IMR-90 (cell line): ENCODE results near the gene SCARF1. TPM values are rescaled to one million over a fixed set of nuclear protein-coding genes. Genes with fewer than 3 reads are reported as not detected.

Source experiments
- ATAC-seq: fragments of 200-7000 bp; cut with Tn5 transposase; 2 replicates; pipeline ENCODE4 v1.9.1; 2020; ENCODE audit warnings: low read depth, mild to moderate bottlenecking, moderate library complexity
- BruUV-seq: library from RNA; stranded (reverse); fragments of 400-500 nt; replicated peaks from 2 replicates; lab custom pipeline; 2021; lab: Mats Ljungman, UMichigan
- CTCF ChIA-PET: fragments of 300-600 bp; formaldehyde crosslinking; extraction: SDS; loops from one replicate; lab custom pipeline; 2021; ENCODE audit warnings: antibody characterized with exemption; lab: Yijun Ruan, JAX
- POLR2A ChIA-PET: fragments of 300-600 bp; sonication (Branson Sonifier 250); formaldehyde crosslinking; loops from one replicate; lab custom pipeline; 2022; ENCODE audit warnings: antibody characterized with exemption; ENCODE audit not compliant: unreplicated experiment; lab: Charles Lee
- DNase-seq: peaks from one replicate; pipeline ENCODE4 v3.0.0; 2013
- H2AFZ ChIP-seq: replicated peaks from 2 replicates; pipeline ENCODE3; 2013; ENCODE audit warnings: low read length, mild to moderate bottlenecking; ENCODE audit not compliant: poor library complexity
- H2AK5ac ChIP-seq: 2 replicates; pipeline ENCODE4 v1.6.1; 2013; ENCODE audit warnings: low read depth, low read length, inconsistent platforms
- H2AK9ac ChIP-seq: replicated peaks from 2 replicates; pipeline ENCODE3; 2013; ENCODE audit warnings: mild to moderate bottlenecking, low read depth, low read length, moderate library complexity; ENCODE audit not compliant: poor library complexity
- H2BK120ac ChIP-seq: 2 replicates; pipeline ENCODE4 v1.6.1; 2013; ENCODE audit warnings: low read depth, low read length, inconsistent platforms
- H2BK15ac ChIP-seq: 3 replicates; pipeline ENCODE4 v1.6.1; 2013; ENCODE audit warnings: low read depth, low read length, inconsistent platforms
- H2BK20ac ChIP-seq: 2 replicates; pipeline ENCODE4 v1.6.1; 2013; ENCODE audit warnings: low read depth, mild to moderate bottlenecking, inconsistent platforms, low read length, moderate library complexity
- H2BK5ac ChIP-seq: 2 replicates; pipeline ENCODE4 v1.6.1; 2013; ENCODE audit warnings: mild to moderate bottlenecking, low read depth, low read length, inconsistent platforms; ENCODE audit not compliant: poor library complexity, severe bottlenecking
- H3K14ac ChIP-seq: replicated peaks from 2 replicates; pipeline ENCODE4 v1.6.1; 2013; ENCODE audit warnings: low read depth, low read length, inconsistent platforms
- H3K18ac ChIP-seq: 2 replicates; pipeline ENCODE4 v1.6.1; 2013; ENCODE audit warnings: low read depth, low read length, control low read depth
- H3K23ac ChIP-seq: 2 replicates; pipeline ENCODE4 v1.6.1; 2013; ENCODE audit warnings: low read depth, low read length, inconsistent platforms
- H3K27ac ChIP-seq: 2 replicates; pipeline ENCODE4 v1.5.1; 2013; ENCODE audit warnings: mild to moderate bottlenecking, control low read depth, low read length; ENCODE audit not compliant: insufficient read depth
- H3K27me3 ChIP-seq: 2 replicates; pipeline ENCODE4 v1.6.1; 2013; ENCODE audit warnings: low read length; ENCODE audit not compliant: control insufficient read depth, insufficient read depth
- H3K36me3 ChIP-seq: 2 replicates; pipeline ENCODE4 v1.6.1; 2013; ENCODE audit warnings: low read length, mixed read lengths; ENCODE audit not compliant: control insufficient read depth, insufficient read depth
- H3K4ac ChIP-seq: 2 replicates; pipeline ENCODE4 v1.6.1; 2013; ENCODE audit warnings: low read depth, low read length, inconsistent platforms
- H3K4me1 ChIP-seq: 2 replicates; pipeline ENCODE4 v1.6.1; 2013; ENCODE audit warnings: low read length, mixed read lengths; ENCODE audit not compliant: control insufficient read depth, insufficient read depth
- H3K4me2 ChIP-seq: 2 replicates; pipeline ENCODE4 v1.6.1; 2013; ENCODE audit warnings: low read depth, mild to moderate bottlenecking, control low read depth, low read length, moderate library complexity
- H3K4me3 ChIP-seq: 2 replicates; pipeline ENCODE4 v1.5.1; 2013; ENCODE audit warnings: low read depth, mild to moderate bottlenecking, control low read depth, low read length, moderate library complexity; ENCODE audit not compliant: insufficient read depth
- H3K56ac ChIP-seq: 2 replicates; pipeline ENCODE4 v1.6.1; 2013; ENCODE audit warnings: low read length, inconsistent platforms; ENCODE audit not compliant: insufficient read depth; ENCODE audit errors: extremely low read depth
- H3K79me1 ChIP-seq, 2 experiments: 2 replicates each; pipeline ENCODE4 v1.6.1; 2013; ENCODE audit warnings: low read length in 2 of 2, inconsistent platforms in 1 of 2, low read depth in 1 of 2
- H3K9ac ChIP-seq: 2 replicates; pipeline ENCODE4 v1.6.1; 2013; ENCODE audit warnings: low read depth, low read length, control low read depth
- H3K9me1 ChIP-seq: 2 replicates; pipeline ENCODE4 v1.6.1; 2013; ENCODE audit warnings: low read length, inconsistent platforms; ENCODE audit not compliant: insufficient read depth
- H3K9me3 ChIP-seq: 2 replicates; pipeline ENCODE4 v1.6.1; 2013; ENCODE audit warnings: low read length; ENCODE audit not compliant: control insufficient read depth, insufficient read depth
- H4K20me1 ChIP-seq: 2 replicates; pipeline ENCODE4 v1.6.1; 2013; ENCODE audit warnings: low read length, inconsistent platforms; ENCODE audit not compliant: insufficient read depth
- H4K5ac ChIP-seq: 2 replicates; pipeline ENCODE4 v1.6.1; 2013; ENCODE audit warnings: mild to moderate bottlenecking, low read depth, low read length, control low read depth
- H4K8ac ChIP-seq, 2 experiments: 2 replicates each; pipeline ENCODE4 v1.6.1; 2013; ENCODE audit warnings: low read depth in 2 of 2, low read length in 2 of 2, control low read depth in 1 of 2, inconsistent platforms in 1 of 2
- H4K91ac ChIP-seq: 2 replicates; pipeline ENCODE4 v1.6.1; 2013; ENCODE audit warnings: low read depth, low read length, inconsistent platforms; ENCODE audit not compliant: insufficient read depth
- BHLHE40 ChIP-seq: fragments of 150-350 bp; IDR thresholded peaks from 2 replicates; pipeline ENCODE4 v1.6.1; 2016; ENCODE audit warnings: mild to moderate bottlenecking, low read depth, low read length
- CEBPB ChIP-seq: IDR thresholded peaks from 2 replicates; pipeline ENCODE4 v1.6.1; 2012; ENCODE audit warnings: low read depth, low read length, improper control_type of control experiment
- CHD1 ChIP-seq: IDR thresholded peaks from 2 replicates; pipeline ENCODE4 v1.6.1; 2012; ENCODE audit warnings: low read depth, low read length, improper control_type of control experiment
- FOS ChIP-seq: fragments of 150-350 bp; IDR thresholded peaks from 2 replicates; pipeline ENCODE4 v1.6.1; 2016; ENCODE audit warnings: low read depth, low read length
- MAFK ChIP-seq: IDR thresholded peaks from 2 replicates; pipeline ENCODE4 v1.6.1; 2012; ENCODE audit warnings: low read depth, low read length, improper control_type of control experiment
- MAZ ChIP-seq: IDR thresholded peaks from 2 replicates; pipeline ENCODE4 v1.6.1; 2012; ENCODE audit warnings: low read depth, mild to moderate bottlenecking, low read length, improper control_type of control experiment, moderate library complexity, borderline replicate concordance
- MXI1 ChIP-seq: IDR thresholded peaks from 2 replicates; pipeline ENCODE4 v1.6.1; 2012; ENCODE audit warnings: low read depth, mild to moderate bottlenecking, low read length, moderate library complexity, borderline replicate concordance
- NFE2L2 ChIP-seq: fragments of 150-350 bp; IDR thresholded peaks from 2 replicates; pipeline ENCODE4 v1.6.1; 2016; ENCODE audit warnings: low read depth, mild to moderate bottlenecking, low read length
- POLR2A ChIP-seq: IDR thresholded peaks from 2 replicates; pipeline ENCODE4 v1.6.1; 2012; ENCODE audit warnings: mild to moderate bottlenecking, low read depth, low read length
- RAD21 ChIP-seq: IDR thresholded peaks from 2 replicates; pipeline ENCODE4 v1.6.1; 2012; ENCODE audit warnings: low read length, improper control_type of control experiment
- RCOR1 ChIP-seq: IDR thresholded peaks from 2 replicates; pipeline ENCODE4 v1.6.1; 2012; ENCODE audit warnings: mild to moderate bottlenecking, low read length, improper control_type of control experiment; ENCODE audit not compliant: insufficient replicate concordance
- RFX5 ChIP-seq: IDR thresholded peaks from 2 replicates; pipeline ENCODE4 v1.8.0; 2012; ENCODE audit warnings: low read depth, mild to moderate bottlenecking, low read length, moderate library complexity
- SMC3 ChIP-seq: fragments of 150-350 bp; IDR thresholded peaks from 2 replicates; pipeline ENCODE4 v1.6.1; 2016; ENCODE audit warnings: low read depth, mild to moderate bottlenecking, antibody characterized with exemption, low read length, moderate library complexity
- WGBS, 2 experiments: methylation state at CpG; one replicate each; pipeline versions ENCODE4 v1.1.5 to v1.1.7; 2013; ENCODE audit warnings: missing lambda C conversion rate in 2 of 2; ENCODE audit not compliant: insufficient read length in 1 of 2; ENCODE audit errors: extremely low coverage in 2 of 2; 5-methylcytosine and 5-hydroxymethylcytosine counted together
- dilution Hi-C: fragments of 300-500 bp; cut with HindIII; formaldehyde crosslinking; loops from one replicate; pipeline ENCODE4 v1.14.3; 2018; ENCODE audit warnings: low sequenced_read_pairs; ENCODE audit not compliant: unreplicated experiment
- in situ Hi-C: fragments of 300-500 bp; cut with MboI; formaldehyde crosslinking; loops from 3 replicates; pipeline ENCODE4 v1.14.3; 2019; ENCODE audit warnings: low sequenced_read_pairs, inconsistent platforms, mixed read lengths
- intact Hi-C: fragments of 100-400 bp; cut with micrococcal nuclease; formaldehyde crosslinking; loops from 2 replicates; pipeline ENCODE4 v1.10.0; 2022
- polyA plus RNA-seq, 3 experiments: library from polyadenylated mRNA; depleted of rRNA; stranded (reverse); fragments of >200 nt; gene quantifications; 2 replicates each; pipeline ENCODE4 v1.2.3, GENCODE V29; 2012; ENCODE audit warnings: low replicate concordance in 1 of 3
- total RNA-seq: library from RNA; depleted of rRNA; stranded (reverse); fragments of >200 nt; gene quantifications from 2 replicates; pipeline ENCODE4 v1.2.3, GENCODE V29; 2012
- TF ChIP-seq, protein P1 (sequence below): fragments of 150-350 bp; IDR thresholded peaks from 2 replicates; pipeline ENCODE4 v1.6.1; 2016; ENCODE audit warnings: low read depth, mild to moderate bottlenecking, low read length, moderate library complexity, borderline replicate concordance
- TF ChIP-seq, protein P2 (sequence below): conservative IDR thresholded peaks from 2 replicates; pipeline ENCODE4 v1.5.1; 2012; ENCODE audit warnings: mild to moderate bottlenecking, low read depth, low read length, improper control_type of control experiment
- TF ChIP-seq, protein P3 (sequence below): fragments of 150-350 bp; IDR thresholded peaks from 2 replicates; pipeline ENCODE4 v1.6.1; 2017; ENCODE audit warnings: mild to moderate bottlenecking, antibody characterized with exemption, low read length, low read depth

SCARF1 gene
- total and polyA plus RNA-seq, 2 of the 4 experiments (the other 2 are of a cell fraction), result 0.18 to 0.43 TPM

DNA sequence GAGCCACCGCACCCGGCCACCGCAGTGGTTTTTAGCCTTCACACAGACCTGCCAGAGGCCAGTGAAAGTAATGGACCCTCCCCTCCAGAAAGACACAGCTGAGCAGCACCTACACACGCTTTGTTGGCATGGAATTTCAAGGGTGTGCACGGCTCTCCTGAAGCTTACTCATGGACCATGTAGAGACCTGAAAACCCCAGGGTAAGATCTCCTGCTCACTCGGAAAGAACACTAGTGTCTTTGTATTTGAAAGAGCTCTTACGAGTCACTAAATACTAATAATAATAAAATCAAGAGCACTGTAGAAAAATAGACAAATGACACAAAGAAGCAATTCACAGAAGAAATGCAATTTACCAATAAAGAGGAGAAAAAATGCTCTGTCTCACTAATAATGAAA lies 36.9 kb downstream of the SCARF1 start:
- Histone ChIP-seq H4K20me1 (no peaks in the 10 kb centered on the region), H3K18ac (no peak overlapping the region), H2BK5ac (no peak overlapping the region), H2AFZ (no peak overlapping the region), H4K91ac (no peak overlapping the region), H3K4me2 (no peak overlapping the region), H3K27ac (no peak overlapping the region), H3K9me3 (no peaks in the 10 kb centered on the region), H3K36me3 (no peaks in the 10 kb centered on the region), H2AK9ac (no peak overlapping the region), H2BK15ac (no peak overlapping the region), H3K23ac (no peak overlapping the region), H3K56ac (no peak overlapping the region), H4K5ac (no peak overlapping the region), H3K79me1 (no peaks in the 10 kb centered on the region), H3K9me1 (no peaks in the 10 kb centered on the region; the same call in 1 of the 2 replicates), H3K14ac (no peak overlapping the region), H3K4me3 (no peak overlapping the region), H3K9ac (no peak overlapping the region), H3K4ac (no peak overlapping the region), H3K4me1 (peaks cover 6% of the 10 kb centered on the region; the same call in 1 of the 2 replicates), H2BK120ac (no peak overlapping the region), H2AK5ac (no peak overlapping the region), H4K8ac (no peak overlapping the region), H2BK20ac (no peak overlapping the region), H3K27me3 (no peaks in the 10 kb centered on the region)
- intact Hi-C loops (no loop called here), in situ Hi-C loops (no loop called here), dilution Hi-C loops (no loop called here)
- WGBS, 2 experiments, result 85% methylated on average over 4 of the region's 7 CpGs; no CpG with 5 or more reads in 1 of the 2 experiments
- TF ChIP-seq, protein P1, sequence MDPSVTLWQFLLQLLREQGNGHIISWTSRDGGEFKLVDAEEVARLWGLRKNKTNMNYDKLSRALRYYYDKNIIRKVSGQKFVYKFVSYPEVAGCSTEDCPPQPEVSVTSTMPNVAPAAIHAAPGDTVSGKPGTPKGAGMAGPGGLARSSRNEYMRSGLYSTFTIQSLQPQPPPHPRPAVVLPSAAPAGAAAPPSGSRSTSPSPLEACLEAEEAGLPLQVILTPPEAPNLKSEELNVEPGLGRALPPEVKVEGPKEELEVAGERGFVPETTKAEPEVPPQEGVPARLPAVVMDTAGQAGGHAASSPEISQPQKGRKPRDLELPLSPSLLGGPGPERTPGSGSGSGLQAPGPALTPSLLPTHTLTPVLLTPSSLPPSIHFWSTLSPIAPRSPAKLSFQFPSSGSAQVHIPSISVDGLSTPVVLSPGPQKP, result no peak
- TF ChIP-seq RAD21 (no peak), FOS (no peak), BHLHE40 (no peak), MAZ (no peak), CHD1 (no peak), MAFK (no peak), CEBPB (no peak), SMC3 (no peak), POLR2A (no peak), MXI1 (no peak), NFE2L2 (no peak), RFX5 (no peak), RCOR1 (no peak)
- TF ChIP-seq, protein P2, sequence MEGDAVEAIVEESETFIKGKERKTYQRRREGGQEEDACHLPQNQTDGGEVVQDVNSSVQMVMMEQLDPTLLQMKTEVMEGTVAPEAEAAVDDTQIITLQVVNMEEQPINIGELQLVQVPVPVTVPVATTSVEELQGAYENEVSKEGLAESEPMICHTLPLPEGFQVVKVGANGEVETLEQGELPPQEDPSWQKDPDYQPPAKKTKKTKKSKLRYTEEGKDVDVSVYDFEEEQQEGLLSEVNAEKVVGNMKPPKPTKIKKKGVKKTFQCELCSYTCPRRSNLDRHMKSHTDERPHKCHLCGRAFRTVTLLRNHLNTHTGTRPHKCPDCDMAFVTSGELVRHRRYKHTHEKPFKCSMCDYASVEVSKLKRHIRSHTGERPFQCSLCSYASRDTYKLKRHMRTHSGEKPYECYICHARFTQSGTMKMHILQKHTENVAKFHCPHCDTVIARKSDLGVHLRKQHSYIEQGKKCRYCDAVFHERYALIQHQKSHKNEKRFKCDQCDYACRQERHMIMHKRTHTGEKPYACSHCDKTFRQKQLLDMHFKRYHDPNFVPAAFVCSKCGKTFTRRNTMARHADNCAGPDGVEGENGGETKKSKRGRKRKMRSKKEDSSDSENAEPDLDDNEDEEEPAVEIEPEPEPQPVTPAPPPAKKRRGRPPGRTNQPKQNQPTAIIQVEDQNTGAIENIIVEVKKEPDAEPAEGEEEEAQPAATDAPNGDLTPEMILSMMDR, result no peak
- TF ChIP-seq, protein P3, sequence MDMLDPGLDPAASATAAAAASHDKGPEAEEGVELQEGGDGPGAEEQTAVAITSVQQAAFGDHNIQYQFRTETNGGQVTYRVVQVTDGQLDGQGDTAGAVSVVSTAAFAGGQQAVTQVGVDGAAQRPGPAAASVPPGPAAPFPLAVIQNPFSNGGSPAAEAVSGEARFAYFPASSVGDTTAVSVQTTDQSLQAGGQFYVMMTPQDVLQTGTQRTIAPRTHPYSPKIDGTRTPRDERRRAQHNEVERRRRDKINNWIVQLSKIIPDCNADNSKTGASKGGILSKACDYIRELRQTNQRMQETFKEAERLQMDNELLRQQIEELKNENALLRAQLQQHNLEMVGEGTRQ, result no peak
- CTCF ChIA-PET, result no interaction called here
- POLR2A ChIA-PET, result no interaction called here
- peak; percentile 33 for DNase-seq
- BruUV-seq, result no TSS peak
- ATAC-seq, result no peak
